Stimulated activated naive B cell treated with anti-CD40 and anti-IgM and Interleukin-4, amounts not matched to agents 10 μg/mL and 1 μg/mL and 100 μg/mL, for 72 hours (primary cell): ENCODE results near the gene SCN4A.

Source experiments
- ATAC-seq, 2 donors: fragments of 150-1000 bp; cut with Tn5 transposase; replicated peaks; 2 replicates each; pipeline ENCODE4 v1.10.0; 2021; ENCODE audit warnings: moderate library complexity in 1 of 2
- DNase-seq: peaks from one replicate; pipeline ENCODE4 v3.0.0; 2021
- H3K27ac Mint-ChIP-seq: one replicate; pipeline ENCODE4 v1.8.0; 2022; ENCODE audit warnings: mild to moderate bottlenecking, mixed read lengths
- H3K27me3 Mint-ChIP-seq, 2 donors: one replicate each; pipeline ENCODE4 v1.8.0; 2022; ENCODE audit warnings: mixed read lengths in 2 of 2
- H3K36me3 Mint-ChIP-seq, 2 donors: one replicate each; pipeline ENCODE4 v1.8.0; 2022; ENCODE audit warnings: mixed read lengths in 2 of 2, mild to moderate bottlenecking in 1 of 2
- H3K4me1 Mint-ChIP-seq, 2 donors: one replicate each; pipeline ENCODE4 v1.8.0; 2022; ENCODE audit warnings: mixed read lengths in 2 of 2, mild to moderate bottlenecking in 1 of 2
- H3K4me3 Mint-ChIP-seq, 2 donors: one replicate each; pipeline ENCODE4 v1.8.0; 2022; ENCODE audit warnings: mild to moderate bottlenecking in 2 of 2, mixed read lengths in 2 of 2, moderate library complexity in 1 of 2
- H3K9me3 Mint-ChIP-seq, 2 donors: one replicate each; pipeline ENCODE4 v1.8.0; 2022; ENCODE audit warnings: mixed read lengths in 2 of 2, mild to moderate bottlenecking in 1 of 2

Gene SCN4A

DNA sequence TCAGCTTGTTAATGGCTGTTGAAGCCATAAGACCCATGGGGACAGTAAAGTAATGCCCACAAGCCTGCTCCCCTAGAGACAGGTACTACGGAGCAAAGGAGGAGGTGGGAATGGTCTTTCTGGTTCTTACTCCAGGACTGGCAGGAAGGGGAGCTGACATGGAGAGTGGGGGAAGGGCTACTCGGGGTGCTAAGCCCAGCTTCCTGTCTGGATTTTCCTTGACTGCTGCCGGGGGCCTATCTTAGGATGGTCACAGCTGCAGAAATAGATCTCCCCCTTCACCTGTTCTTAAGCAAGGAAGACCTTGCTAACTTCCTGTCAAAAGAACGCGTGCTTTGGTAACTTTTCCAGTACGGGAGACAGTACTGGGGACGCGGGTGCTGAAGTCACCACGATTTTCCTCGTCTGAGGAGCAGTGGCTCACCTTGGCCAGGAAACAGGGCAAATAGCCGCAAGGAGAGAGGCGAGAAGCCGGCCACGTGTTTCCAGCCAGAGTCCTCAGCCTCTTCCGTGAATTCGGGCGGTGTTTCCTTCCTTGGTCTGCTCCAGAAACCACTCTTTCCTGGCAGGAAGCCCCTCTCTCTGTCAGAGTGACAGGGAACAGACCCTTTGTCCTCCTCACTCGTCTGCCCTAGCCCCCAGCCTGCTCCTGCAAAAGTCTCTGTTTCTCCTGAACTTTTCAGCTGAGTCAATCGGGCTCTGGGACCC lies 24.8 kb upstream of the SCN4A start:
- H3K36me3 Mint-ChIP-seq: peaks cover 4 to 9% of the 10 kb centered on the region in 2 donors
- no peaks in the 10 kb centered on the region for H3K9me3 Mint-ChIP-seq
- peaks cover 9 to 12% of the 10 kb centered on the region in 2 donors for H3K27me3 Mint-ChIP-seq
- no peak overlapping the region for H3K27ac Mint-ChIP-seq
- DNase-seq (no peak), ATAC-seq (no peak)
- peaks cover 26 to 48% of the 10 kb centered on the region in 2 donors for H3K4me1 Mint-ChIP-seq
- H3K4me3 Mint-ChIP-seq: peak overlapping the region; percentile 94 to 98

DNA sequence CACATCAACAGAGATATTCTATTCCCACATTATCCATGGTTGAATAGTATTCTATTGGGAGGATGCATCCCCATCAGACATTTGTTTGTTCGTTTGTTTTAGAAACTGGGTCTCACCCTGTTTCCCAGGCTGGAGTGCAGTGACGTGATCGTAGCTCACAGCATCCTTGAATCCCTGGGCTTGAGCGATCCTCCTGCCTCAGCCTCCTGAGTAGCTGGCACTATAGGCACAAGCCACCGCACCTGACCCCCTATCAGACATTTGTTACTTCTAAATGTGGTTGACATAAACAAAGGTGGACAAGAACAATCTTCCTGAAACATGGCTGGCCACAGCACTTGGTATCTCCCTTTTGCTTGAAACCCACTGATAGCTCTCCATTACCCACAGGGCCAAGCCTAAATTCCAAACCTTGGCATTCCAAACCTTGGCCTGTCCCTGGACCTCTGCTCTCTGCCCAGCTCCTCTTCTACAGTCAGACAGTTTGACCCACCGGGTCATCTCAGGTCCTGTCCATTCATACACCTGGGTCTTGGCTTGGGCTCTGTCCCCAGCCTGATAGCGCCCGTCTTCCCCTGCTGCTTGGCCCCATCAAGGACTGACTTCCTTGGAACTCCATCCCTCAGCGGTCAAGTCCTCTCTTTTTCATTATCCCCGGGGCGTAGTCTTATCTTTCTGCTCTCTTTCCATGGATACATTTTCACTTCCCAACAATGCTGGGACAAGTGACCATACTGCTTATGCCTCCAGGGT lies 23.9 kb upstream of the SCN4A start:
- H3K9me3 Mint-ChIP-seq: no peaks in the 10 kb centered on the region
- no peak for DNase-seq
- peaks cover 0 to 5% of the 10 kb centered on the region in 2 donors for H3K36me3 Mint-ChIP-seq
- H3K4me3 Mint-ChIP-seq: no peak overlapping the region
- no peak for ATAC-seq
- H3K27me3 Mint-ChIP-seq: peaks cover 9 to 12% of the 10 kb centered on the region in 2 donors
- peaks cover 27 to 55% of the 10 kb centered on the region in 2 donors for H3K4me1 Mint-ChIP-seq
- no peak overlapping the region for H3K27ac Mint-ChIP-seq

DNA sequence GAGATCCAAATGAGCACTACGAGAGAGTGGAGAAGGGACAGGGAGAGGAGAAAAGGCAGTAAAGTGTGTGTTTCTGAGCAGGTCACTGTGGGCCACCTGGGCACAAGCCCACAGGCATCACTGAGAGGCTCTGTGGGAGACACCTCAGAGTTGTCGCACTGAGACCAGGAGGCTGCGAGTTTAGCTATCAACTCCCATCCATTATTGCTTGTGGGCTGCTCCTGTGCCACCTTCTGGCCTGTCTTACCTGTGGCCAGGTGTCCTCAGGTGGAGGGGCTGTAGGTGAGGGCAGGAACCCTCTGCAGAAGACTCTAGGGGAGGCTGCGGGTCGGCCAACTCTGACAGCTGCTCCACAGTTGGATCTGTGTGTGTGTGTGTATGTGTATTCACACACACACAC lies 22.9 kb upstream of the SCN4A start:
- ATAC-seq (no peak), DNase-seq (no peak)
- Mint-ChIP-seq H3K36me3 (no peaks in the 10 kb centered on the region), H3K4me1 (peaks cover 30 to 58% of the 10 kb centered on the region in 2 donors), H3K4me3 (no peak overlapping the region), H3K27me3 (peaks cover 9 to 12% of the 10 kb centered on the region in 2 donors), H3K9me3 (no peaks in the 10 kb centered on the region), H3K27ac (no peak overlapping the region)

DNA sequence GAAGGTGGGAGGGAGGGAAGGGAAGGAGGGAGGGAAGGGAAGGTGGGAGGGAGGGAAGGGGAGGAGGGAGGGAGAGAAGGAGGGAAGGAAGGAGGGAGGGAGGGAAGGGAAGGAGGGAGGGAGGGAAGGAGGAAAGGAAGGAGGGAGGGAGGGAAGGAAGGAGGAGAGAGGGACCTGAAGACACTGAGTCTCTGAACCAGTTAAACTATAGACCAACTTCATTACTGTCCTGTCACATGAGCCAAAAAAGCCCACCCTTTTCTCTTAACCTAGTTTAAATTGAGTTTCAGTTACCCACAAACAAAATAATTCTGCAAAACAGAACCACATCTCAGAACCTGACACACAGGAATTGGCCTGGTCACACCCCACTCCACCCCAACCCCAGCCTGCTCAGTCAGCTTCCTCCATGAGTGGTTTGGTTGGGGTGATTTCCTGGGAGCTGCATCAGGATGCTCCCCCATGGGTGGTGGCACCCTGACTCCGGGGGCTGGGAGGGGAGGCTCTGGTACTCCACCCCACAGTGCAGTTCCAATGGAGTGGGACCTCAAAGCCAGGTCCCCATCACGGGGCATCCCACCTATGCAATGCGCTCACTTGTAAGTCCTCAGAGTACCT lies 20.8 kb upstream of the SCN4A start:
- H3K4me3 Mint-ChIP-seq: no peak overlapping the region
- peaks cover 29 to 49% of the 10 kb centered on the region in 2 donors for H3K4me1 Mint-ChIP-seq
- H3K9me3 Mint-ChIP-seq: no peaks in the 10 kb centered on the region
- ATAC-seq: no peak
- no peak overlapping the region for H3K27ac Mint-ChIP-seq
- DNase-seq: no peak
- H3K27me3 Mint-ChIP-seq: peaks cover 0 to 5% of the 10 kb centered on the region in 2 donors
- H3K36me3 Mint-ChIP-seq: no peaks in the 10 kb centered on the region

DNA sequence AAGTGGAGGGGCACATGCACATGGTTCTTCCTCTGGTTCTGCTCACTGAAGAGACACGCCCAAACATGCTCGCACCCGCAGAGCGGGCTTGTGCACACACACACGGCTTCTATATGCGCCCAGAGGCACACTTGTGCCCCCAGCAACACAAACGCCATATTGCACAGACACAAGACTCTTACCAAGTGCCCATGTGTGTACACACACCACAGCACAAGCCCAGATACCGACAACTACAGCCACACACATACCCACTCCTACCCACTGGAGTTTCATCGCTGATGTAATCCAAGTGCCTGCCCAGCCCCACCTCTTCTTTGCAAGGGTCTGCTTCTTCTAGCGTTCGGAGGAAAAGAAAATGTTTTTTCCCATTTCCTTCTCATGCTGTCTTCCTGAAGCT lies 18.9 kb upstream of the SCN4A start:
- Mint-ChIP-seq H3K27ac (no peak overlapping the region), H3K4me1 (peaks cover 30 to 50% of the 10 kb centered on the region in 2 donors), H3K27me3 (no peaks in the 10 kb centered on the region)

DNA sequence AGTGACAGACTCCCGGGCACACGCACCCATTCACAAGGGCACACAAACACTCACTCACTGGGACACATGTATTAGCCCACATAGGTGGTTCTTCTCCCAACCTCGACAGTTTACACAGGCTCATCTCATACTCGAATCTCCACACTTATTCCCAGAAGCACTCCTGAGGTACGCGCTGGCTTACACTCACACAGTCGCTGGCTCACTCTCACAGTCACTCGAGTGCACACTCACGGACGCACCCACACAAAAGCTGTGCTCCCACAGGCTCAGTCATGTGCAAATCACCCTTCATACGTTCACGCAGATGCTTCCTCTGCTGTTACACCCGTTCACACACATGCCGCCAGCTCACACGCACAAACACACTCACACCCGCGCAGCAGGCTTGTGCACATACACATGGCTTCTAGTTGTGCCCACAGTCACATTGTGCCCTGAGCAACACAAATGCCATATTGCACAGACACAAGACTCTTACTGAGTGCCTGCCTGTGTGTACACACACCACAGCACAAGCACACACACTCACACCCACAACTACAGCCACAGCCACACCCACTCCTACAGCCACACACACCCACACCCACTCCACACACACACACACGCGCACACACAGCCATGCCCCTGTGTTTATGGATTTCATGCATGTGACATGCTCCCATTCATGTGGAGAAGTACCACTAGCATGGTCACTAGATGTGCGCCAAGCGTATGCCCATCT lies 17.1 kb upstream of the SCN4A start:
- DNase-seq: no peak
- H3K4me1 Mint-ChIP-seq: peaks cover 42 to 65% of the 10 kb centered on the region in 2 donors
- ATAC-seq: peak in 1 of 2 donors; percentile 4
- H3K27ac Mint-ChIP-seq: no peak overlapping the region
- H3K27me3 Mint-ChIP-seq: no peaks in the 10 kb centered on the region
- no peaks in the 10 kb centered on the region for H3K36me3 Mint-ChIP-seq
- peak overlapping the region in 1 of 2 donors; percentile 79 for H3K4me3 Mint-ChIP-seq
- H3K9me3 Mint-ChIP-seq: no peaks in the 10 kb centered on the region

More for the DNA sequence above, 18.9 kb upstream of the SCN4A start:
- ATAC-seq: no peak
- H3K36me3 Mint-ChIP-seq: no peaks in the 10 kb centered on the region
- H3K4me3 Mint-ChIP-seq: no peak overlapping the region
- no peaks in the 10 kb centered on the region for H3K9me3 Mint-ChIP-seq
- DNase-seq: no peak

DNA sequence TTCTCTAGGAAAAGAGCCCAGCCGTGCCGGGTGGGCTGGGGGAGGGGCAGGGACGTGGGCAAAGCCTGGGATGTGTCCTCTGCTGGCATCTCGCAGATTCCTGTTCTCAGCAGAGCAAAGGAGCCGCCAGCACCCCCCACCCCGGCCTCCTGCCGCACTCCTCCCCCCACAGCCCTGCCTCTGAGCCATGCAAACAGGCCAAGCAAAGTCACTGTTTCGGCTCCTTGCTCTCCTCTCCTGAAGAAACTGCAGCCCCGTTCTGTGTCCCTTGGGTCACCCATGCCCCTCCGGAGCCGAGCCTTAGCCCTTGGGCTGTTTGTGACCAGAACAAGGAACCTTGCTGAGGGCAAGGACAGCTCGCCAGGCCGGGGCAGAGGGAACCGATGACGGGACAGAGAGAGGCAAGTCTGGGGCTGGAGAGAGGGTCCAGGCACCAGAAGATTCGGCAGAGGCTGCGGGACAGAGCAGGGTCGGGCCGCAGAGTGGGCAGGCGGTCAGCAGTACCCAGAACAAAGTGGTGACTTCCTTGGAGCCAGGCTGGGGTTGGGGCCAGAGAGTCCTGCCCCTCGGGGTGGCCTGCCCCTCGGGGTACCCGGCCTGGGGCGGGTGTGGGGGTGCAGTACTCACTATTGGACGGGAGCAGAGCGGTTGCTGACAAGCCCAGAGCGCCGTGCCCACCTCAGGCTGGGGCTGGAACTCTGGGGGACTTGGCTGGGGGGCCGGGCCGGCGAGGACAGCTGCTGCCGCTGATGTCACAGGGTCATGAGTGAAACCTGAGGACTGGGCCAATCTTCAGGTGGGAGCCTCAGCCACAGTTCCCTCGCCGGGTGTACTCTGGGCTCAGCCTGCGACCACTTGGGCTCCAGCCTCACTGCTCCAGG lies 16.3 kb upstream of the SCN4A start:
- H3K27ac Mint-ChIP-seq: no peak overlapping the region
- no peaks in the 10 kb centered on the region for H3K36me3 Mint-ChIP-seq
- no peaks in the 10 kb centered on the region for H3K9me3 Mint-ChIP-seq
- no peak for DNase-seq
- peaks cover 44 to 73% of the 10 kb centered on the region in 2 donors for H3K4me1 Mint-ChIP-seq
- no peaks in the 10 kb centered on the region for H3K27me3 Mint-ChIP-seq
- H3K4me3 Mint-ChIP-seq: no peak overlapping the region
- no peak for ATAC-seq

DNA sequence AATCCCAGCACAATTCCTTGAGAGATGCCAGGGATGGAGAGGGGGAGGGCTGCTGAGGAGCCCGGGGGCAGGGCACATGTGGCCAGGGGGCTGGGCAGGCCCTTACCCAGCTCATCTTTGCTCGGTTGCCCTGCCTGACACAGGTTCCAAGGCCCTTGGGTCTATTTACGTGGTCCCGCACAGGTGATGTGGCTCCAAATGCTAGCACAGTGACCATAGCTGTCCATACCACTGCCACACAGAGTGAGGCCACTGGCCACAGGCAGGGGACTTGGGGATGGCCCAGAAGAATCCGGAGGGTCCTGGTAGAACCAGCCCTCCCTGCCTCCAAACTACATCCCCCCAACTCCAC lies 15.4 kb upstream of the SCN4A start:
- H3K27ac Mint-ChIP-seq: no peak overlapping the region
- H3K9me3 Mint-ChIP-seq: no peaks in the 10 kb centered on the region
- H3K4me3 Mint-ChIP-seq: no peak overlapping the region
- ATAC-seq (no peak), DNase-seq (no peak)
- H3K36me3 Mint-ChIP-seq: no peaks in the 10 kb centered on the region
- H3K27me3 Mint-ChIP-seq: no peaks in the 10 kb centered on the region
- peaks cover 39 to 67% of the 10 kb centered on the region in 2 donors for H3K4me1 Mint-ChIP-seq

DNA sequence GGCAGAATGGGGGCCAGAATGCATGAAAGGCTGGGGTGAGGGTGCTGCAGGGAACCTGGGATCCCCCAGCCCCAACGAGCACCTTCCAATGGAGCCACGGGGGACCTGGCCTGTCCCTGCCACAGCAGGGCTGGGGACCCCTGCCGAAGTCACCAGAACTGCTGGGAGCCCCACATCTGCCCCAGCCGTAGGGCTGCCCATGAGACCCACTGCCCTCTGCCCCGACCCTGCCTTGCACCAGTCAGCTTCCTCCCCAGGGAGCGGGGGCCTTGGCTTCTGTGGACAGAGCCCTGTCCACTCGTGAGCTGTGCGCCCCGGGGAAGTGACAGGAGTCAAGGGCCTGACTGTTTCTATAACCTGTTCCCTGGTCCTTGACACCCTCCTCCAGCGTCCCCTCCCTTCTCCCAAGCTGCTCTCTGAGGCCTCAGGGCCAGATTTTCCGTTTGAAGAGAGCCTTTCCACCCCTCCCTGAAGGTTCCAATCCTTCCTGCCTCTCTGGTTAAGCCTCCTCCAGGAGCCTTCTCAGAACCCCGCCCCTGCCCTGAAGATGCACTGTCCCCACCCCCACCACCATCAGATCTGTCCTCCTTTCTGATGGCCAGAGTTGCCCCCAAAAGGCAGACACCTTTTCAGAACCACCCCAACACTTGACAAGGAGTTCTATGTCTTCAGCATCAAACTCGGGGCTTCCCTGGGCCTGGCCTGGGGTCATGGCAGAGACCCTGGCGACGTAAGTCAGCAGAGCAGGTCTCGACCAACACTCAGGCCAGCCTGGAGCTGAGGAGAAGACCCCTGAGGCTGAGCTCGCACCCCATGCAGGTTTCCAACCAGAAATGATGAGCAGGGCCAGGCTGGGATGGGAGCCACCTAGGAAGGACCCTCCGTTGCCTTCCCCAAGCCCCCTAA lies 14.8 kb upstream of the SCN4A start:
- no peak for DNase-seq
- Mint-ChIP-seq H3K36me3 (peaks cover 4 to 5% of the 10 kb centered on the region in 2 donors), H3K27me3 (no peaks in the 10 kb centered on the region), H3K4me3 (no peak overlapping the region), H3K9me3 (peaks cover 4 to 5% of the 10 kb centered on the region in 2 donors), H3K27ac (no peak overlapping the region), H3K4me1 (peaks cover 35 to 62% of the 10 kb centered on the region in 2 donors)
- ATAC-seq: no peak

DNA sequence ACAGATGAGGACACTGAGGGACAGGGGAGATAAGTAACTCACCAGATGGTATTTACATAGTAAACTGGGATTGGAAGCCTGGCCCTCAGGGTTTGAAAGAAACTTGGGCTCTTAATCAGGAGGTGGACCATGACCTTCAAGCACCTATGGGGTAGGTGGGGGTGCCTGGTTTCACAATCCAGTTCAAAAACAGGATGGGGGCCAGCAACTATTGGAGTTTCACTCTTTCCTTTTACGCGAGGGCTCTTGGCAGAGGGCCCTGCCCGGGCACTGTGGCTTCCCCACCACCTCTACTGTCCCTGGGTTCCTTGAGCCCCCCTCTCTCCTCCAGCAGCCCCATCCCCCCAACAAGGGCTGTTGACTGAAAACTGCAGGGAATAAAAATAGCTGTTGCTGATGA lies 14.1 kb upstream of the SCN4A start:
- H3K9me3 Mint-ChIP-seq: peaks cover 8 to 9% of the 10 kb centered on the region in 2 donors
- H3K36me3 Mint-ChIP-seq: peaks cover 4 to 9% of the 10 kb centered on the region in 2 donors
- ATAC-seq (no peak), DNase-seq (no peak)
- no peak overlapping the region for H3K4me3 Mint-ChIP-seq
- H3K27ac Mint-ChIP-seq: peak overlapping the region; percentile 67
- H3K4me1 Mint-ChIP-seq: peaks cover 34 to 57% of the 10 kb centered on the region in 2 donors
- H3K27me3 Mint-ChIP-seq: no peaks in the 10 kb centered on the region

DNA sequence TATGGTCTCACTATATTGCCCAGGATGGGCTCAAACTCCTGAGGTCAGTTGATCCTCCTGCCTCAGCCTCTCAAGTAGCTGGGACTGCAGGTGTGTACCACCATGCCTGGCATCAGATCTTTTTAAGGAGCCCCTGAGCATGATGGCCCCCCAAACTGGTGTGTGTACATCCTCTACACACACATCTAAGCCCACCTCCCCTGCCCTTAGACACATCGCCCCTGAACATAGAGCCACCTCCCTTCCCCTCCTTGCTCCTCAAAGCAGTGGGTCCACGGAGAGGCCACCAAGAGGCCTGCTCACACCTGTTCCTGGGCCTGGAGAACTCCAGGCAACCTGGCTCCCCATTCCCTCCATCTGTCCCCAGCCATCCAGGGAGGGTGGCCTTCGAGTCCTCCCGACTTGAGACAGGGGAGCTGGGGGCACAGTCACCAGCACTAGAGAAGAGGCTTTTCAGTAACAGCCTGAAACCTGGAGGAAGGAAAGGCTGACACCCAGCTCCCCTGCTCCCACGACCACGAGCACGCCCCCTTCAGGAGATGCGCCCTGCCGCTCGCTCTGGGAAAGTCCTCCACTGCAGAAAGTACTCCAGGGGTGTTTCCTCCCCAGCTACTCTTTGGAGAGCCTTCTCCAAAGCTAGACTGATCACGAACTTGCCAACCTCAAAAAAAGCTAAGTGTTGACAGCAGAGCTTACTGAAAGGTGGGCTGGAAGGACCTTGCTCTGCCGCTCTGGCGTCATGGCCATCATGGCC lies 12.8 kb upstream of the SCN4A start:
- Mint-ChIP-seq H3K27me3 (no peaks in the 10 kb centered on the region), H3K27ac (peak overlapping the region; percentile 62), H3K4me3 (no peak overlapping the region), H3K36me3 (peaks cover 4 to 9% of the 10 kb centered on the region in 2 donors), H3K9me3 (peaks cover 8 to 9% of the 10 kb centered on the region in 2 donors), H3K4me1 (peaks cover 31 to 44% of the 10 kb centered on the region in 2 donors)
- DNase-seq (no peak), ATAC-seq (peak; percentile 10 to 31)
